Activated CD8-positive, alpha-beta memory T cell treated with anti-CD3 and anti-CD28 coated beads, Interleukin-2, amount 50 U/mL, for 1 hour (primary cell): Measurements from ENCODE around the gene KRTAP5-11.
"Not testable (repeated sequence)": the region's sequence is repeated elsewhere in the genome, so short reads cannot be mapped to it uniquely, and the experiment has no call there.

Experiments used
- DNase-seq: peaks from one replicate; pipeline ENCODE4 v3.0.0-alpha.2; 2020; ENCODE audit errors: extremely low read depth

KRTAP5-11 gene, protein sequence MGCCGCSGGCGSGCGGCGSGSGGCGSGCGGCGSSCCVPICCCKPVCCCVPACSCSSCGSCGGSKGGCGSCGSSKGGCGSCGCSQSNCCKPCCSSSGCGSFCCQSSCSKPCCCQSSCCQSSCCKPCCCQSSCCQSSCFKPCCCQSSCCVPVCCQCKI

DNA sequence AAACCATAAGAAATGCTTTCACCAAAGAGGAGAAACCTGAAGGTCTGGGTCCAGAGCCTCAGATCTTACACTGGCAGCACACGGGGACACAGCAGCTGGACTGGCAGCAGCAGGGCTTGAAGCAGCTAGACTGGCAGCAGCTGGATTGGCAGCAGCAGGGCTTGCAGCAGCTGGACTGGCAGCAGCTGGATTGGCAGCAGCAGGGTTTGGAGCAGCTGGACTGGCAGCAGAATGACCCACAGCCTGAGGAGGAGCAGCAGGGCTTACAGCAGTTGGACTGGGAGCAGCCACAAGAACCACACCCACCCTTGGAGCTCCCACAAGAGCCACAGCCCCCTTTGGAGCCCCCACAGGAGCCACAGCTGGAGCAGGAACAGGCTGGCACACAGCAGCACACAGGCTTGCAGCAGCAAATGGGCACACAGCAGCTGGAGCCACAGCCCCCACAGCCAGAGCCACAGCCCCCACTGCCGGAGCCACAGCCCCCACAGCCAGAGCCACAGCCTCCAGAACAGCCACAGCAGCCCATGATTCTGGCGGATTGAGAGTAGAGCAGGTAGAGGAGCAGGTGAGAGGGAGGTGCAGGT, at the start of gene KRTAP5-11:
KRTAP5-11 (minus strand) TSS at position 567 of the 587 bp plus-strand sequence; CDS start at position 529, 38 bp downstream.
- no peak for DNase-seq

DNA sequence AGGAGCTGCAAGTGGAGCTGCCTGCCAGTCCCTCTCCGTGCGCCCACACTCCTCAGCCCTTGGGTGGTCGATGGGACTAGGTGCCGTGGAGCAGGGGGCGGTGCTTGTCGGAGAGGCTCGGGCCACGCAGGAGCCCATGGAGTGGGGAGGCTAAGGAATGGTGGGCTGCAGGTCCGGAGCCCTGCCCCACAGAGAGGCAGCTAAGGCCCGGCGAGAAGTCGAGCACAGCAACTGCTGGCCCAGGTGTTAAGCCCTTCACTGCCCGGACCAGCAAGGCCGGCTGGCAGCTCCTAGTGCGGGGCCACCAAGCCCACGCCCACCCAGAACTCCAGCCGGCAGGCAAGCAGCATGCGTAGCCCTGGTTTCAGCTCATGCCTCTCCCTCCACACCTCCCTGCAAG, 48.9 kb upstream of the KRTAP5-11 start:
- not testable (repeated sequence) for DNase-seq

DNA sequence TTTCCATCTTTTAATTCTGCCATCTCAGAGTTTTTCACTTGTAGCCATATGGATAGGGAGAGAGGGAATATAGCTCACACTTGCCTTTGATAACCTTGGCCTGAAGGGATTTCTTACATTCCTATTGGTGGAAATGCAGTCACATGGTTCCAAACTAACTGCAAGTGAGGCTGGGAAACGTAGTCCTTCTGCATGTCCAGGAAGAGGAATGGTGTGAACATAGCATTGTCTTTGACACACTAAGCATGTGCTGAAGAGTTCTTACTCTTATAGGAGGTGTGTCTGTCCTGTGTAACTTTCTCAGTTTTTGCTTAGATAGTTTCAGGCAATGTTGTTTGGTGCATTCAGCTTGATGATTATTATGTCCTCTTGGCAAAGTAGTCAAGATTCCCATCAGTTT, 47.4 kb upstream of the KRTAP5-11 start:
- not testable (repeated sequence) for DNase-seq

DNA sequence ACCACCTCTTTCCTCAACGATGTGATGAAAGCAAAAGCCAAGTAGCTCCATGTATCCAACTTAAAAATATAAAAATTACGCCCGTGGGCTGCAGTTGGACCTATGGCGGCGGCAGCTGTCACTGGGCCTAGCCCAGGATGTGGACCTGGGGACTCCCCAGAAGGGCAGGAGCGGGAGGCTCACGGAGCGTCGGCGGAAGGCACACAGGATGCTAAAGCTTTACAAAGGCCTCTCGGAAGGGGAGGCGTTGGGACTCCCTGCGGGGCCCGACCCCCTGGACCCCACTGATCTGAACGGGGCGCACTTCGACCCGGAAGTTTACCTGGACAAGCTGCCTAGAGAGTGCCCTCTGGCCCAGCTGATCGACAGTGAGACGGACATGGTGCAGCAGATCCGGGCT, 46.3 kb upstream of the KRTAP5-11 start:
- not testable (repeated sequence) for DNase-seq

DNA sequence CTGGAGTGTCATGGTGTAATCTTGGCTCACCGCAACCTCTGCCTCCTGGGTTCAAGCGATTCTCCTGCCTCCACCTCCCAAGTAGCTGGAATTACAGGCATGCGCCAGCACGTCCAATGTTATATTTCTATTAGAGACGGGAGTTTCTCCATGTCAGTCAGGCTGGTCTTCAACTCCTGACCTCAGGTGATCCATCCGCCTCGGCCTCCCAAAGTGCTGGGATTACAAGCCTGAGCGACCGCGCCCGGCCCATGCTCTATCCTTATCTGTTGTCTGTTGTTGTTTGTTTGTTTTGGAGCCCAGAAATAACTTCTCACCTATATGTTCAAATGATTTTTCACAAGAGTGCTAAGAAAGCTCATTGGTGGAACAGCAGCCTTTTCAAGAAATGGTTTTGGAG, 40.6 kb upstream of the KRTAP5-11 start:
- DNase-seq = not testable (repeated sequence)

DNA sequence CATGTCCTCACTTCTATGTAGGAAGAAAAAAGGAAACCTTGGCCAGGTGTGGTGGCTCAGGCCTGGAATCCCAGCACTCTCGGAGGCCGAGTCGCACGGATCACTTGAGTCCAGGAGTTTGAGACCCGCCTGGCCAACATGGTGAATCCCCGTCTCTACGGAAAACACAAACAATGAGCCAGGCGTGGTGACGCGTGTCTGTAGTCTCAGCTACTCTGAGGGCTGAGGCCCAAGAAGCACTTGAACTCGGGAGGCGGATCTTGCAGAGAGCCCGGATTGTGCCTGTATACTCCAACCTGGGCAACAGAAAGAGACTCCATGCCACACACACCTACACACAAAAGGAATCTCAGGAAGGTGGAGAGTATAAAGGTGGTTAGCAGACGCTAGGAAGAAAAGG, 39.9 kb upstream of the KRTAP5-11 start:
- DNase-seq = not testable (repeated sequence)

DNA sequence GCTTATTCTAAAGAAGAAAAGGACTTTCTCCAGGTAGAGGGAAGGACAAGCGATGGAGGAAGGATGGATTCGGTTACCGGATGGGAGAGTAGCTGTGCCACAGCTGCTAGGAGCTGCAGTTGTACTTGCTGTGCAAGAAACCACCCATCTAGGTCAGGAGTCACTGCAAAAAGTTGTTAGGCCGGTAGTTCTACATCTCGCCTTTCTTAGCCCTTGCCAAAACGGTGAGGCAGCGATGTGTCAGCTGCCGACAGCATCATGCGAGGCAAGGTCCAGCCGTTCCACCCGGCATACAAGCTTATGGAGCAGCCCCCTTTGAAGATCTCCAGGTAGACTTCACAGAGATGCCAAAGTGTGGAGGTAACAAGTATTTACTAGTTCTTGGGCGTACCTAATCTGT, 32.3 kb upstream of the KRTAP5-11 start:
- not testable (repeated sequence) for DNase-seq

DNA sequence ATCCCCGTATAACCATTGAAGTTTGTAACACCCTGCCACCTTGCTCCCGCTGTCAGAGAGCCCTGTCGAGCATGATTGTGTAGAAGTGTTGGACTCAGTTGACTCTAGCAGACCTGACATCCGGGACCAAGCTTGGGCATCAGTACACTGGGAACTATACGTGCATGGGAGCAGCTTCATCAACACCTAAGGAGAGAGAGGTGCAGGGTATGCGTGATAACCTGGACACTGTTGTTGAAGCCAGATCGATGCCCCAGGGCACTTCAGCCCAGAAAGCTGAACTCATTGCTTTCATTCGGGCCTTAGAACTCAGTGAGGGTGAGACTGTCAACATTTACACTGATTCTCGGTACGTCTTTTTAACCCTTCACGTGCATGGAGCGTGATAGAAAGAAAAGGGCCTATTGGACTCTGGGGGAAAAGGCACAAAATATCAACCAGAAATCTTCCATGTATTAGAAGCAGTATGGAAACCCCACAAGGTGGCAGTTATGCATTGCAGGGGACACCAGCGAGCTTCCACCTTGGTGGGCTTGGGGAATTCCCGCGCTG, 31.8 kb upstream of the KRTAP5-11 start:
- DNase-seq = not testable (repeated sequence)

DNA sequence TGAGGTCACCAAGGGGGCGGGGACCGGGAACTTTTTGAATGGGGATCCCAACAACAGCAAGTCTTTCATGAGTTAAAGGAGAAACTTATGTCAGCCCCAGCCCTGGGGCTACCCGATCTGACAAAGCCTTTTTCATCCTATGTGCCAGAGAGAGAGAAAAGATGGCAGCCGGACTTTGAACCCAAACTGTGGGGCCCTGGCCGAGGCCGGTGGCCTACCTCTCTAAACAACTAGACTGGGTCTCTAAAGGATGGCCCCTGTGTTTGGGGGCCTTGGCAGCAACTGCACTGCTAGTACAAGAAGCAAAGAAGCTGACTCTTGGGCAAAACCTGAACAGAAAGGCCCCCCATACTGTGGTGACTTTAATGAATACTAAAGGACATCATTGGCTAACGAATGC, 31.3 kb upstream of the KRTAP5-11 start:
- not testable (repeated sequence) for DNase-seq

DNA sequence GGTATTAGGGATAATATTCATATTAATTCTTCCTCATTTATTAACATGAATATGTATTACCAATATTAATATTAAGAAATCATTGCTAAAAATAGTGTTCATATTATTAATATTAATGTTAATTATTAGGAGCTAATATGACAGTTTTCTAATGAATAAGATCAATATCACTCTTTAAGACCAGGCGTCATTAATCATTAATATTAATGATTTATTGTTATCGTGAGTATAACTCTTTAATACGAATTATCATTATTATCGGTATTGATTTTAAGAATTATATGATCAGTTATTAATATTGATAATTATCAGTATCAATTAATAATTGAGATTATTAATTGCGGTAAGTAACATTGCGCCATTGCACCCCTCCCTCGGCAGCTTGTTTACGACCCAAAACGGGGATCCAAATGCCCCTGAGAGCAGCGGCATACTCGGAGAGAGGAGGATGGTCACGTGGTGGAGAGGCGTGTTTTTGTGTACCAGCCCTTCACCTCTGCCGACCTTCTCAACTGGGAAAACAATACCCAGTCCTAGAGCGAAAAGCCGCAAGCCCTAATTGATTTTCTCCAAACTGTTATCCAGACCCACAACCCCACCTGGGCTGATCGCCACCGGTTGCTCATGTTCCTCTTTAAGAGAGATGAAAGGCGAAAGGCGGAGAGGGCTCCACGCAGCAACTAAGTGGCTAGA, 28.7 kb upstream of the KRTAP5-11 start:
- DNase-seq = not testable (repeated sequence)

DNA sequence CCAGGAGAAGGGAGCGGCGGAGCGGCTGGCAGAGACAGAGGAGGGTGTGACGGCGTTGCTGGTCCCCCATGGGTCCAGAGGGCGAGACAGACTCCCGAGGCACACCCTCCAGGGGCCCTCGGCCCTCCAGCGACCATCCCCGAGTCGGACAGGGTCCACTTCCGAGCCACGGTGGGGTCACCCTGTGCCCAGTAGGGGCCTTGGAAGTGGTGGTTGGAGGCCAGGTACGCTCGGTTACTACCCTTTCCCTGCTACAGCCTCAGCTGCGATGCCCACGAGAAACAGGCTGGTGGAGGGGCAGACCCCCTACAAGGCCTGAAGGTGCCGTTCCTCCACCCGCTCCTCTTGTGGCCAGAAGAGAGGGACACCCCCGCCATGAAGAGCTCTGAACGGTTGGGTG, 25.6 kb upstream of the KRTAP5-11 start:
- not testable (repeated sequence) for DNase-seq

DNA sequence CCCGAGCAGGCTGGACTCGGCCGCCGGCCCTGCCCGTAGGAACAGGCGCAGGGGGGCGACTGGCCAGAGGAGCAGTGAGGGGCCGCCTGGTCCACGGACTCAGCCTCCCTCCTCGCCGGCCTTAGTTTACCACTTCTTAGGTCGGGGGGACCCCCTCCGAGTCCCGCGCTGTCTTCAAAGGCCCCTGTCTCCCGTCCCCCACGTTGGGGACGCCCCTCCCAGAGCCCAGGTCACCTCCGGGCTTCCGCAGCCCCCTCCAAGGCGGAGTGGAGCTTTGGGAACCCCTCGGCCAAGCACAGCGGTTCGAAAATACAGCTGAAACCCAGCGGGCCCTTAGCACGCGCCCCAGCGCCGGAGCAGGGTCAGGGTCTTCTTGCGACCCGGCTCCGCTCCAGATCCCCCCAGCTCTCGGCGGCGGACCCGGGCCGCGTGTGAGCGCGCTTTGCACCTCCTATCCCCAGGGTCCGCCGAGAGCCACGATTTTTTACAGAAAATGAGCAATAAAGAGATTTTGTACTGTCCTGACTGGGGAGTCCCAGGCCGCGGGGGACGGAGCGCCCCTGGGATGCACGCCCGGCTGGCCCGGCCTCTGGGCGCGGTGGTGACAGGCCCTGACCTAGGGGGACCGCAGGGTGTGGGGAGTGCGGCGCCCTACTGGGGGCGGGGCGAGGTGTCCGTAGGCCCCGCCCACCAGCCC, 25.0 kb upstream of the KRTAP5-11 start:
- not testable (repeated sequence) for DNase-seq

DNA sequence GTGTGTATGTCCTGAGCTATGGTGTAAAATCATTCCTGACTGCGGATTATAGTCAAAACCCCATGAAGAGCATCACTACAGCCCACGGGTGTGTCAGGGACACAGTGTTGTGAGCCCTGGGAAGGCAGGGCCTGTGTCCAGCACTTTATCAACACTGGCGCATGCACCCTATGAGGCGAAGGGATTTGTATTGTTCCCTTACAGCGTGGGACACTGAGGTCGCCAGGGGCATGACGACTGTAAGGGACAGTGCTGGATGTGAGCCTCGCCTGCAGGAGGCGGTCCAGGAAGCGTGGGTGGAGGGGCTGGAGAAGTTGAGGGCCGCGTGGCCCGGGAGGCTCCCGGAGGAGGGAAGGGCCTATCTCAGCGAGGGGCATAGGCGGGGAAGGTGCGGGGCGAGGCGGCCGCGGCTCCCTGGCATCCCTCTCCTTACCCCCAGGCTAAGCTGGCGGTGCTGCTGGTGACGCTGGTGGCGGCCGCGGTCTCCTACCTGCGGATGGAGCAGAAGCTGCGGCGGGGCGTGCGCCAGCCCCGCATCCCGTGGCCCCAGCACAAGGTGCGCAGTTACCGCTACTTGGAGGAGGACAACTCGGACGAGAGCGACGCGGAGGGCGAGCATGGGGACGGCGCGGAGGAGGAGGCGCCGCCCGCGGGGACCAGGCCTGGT, 24.3 kb upstream of the KRTAP5-11 start:
- DNase-seq = not testable (repeated sequence)

DNA sequence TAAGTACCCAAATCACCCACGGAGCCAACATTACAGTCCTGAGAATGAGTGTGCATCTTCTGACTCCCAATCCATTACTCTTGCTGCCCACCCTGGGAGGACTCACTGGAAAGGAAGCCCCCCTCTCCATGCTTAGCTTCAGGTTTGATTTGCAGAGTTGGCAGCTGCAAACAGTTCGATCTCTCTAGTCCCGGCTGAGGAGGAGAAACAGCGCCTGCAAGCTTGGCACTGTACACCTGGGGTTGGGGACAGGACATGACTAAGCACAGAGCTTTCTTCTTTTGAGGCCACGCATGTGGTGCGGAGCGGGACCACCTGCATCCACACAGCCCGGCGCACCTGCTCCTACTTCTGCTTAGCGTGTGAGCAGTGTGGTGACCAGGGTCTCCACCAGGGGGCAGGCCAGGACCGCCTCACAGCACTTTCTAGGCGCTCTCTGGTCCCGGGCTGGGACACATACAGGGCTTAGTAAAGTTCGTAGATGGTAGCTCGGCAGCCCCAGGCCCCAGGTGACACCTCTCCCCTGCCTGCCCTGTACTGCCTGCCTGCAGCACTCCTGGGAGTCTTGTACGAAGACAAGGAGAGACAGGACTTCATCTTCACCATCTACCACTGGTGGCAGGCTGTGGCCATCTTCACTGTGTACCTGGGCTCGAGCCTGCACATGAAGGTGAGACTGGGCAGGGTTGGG, 22.3 kb upstream of the KRTAP5-11 start:
- DNase-seq = not testable (repeated sequence)

DNA sequence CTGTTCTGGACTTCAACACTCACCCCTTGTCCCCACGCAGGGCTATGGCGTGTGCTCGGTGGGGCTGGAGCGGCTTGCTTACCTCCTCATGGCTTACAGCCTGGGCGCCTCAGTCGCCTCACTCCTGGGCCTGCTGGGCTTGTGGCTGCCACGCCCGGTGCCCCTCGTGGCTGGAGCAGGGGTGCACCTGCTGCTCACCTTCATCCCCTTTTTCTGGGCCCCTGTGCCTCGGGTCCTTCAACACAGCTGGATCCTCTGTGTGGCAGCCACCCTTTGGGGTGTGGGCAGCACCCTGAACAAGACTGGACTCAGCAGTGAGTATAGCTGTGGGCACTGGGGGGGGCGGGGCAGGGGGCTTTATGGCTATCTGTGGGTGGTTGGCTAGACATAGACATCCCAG, 20.5 kb upstream of the KRTAP5-11 start:
- DNase-seq = not testable (repeated sequence)

DNA sequence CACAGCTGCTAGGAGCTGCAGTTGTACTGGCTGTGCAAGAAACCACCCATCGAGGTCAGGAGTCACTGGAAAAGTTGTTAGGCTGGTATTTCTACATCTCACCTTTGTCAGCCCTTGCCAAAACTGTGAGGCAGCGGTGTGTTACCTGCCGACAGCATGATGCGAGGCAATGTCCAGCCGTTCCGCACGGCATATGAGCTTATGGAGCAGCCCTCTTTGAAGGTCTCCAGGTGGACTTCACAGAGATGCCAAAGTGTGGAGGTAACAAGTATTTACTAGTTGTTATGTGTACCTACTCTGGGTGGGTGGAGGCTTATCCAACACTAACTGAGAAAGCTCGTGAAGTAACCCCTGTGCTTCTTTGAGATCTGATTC, 6.9 kb upstream of the KRTAP5-11 start:
- not testable (repeated sequence) for DNase-seq

DNA sequence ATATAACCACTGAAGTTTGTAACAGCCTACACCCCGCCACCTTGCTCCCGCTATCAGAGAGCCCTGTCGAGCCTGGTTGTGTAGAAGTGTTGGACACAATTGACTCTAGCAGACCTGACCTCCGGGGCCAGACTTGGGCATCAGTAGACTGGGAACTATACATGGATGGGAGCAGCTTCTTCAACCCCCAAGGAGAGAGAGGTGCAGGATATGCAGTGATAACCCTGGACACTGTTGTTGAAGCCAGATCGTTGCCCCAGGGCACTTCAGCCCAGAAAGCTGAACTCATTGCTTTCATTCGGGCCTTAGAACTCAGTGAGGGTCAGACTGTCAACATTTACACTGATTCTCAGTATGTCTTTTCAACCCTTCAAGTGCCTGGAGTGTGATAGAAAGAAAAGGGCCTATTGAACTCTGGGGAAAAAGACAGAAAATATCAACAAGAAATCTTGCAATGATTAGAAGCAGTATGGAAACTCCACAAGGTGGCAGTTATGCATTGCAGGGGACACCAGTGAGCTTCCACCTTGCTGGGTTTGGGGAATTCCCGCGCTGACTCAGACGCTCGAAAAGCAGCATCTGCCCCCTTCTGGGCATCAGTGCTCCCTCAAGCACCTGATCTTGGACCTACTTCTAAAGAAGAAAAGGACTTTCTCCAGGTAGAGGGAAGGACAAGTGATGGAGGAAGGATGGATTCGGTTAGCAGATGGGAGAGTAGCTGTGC, 6.3 kb upstream of the KRTAP5-11 start:
- DNase-seq = not testable (repeated sequence)

DNA sequence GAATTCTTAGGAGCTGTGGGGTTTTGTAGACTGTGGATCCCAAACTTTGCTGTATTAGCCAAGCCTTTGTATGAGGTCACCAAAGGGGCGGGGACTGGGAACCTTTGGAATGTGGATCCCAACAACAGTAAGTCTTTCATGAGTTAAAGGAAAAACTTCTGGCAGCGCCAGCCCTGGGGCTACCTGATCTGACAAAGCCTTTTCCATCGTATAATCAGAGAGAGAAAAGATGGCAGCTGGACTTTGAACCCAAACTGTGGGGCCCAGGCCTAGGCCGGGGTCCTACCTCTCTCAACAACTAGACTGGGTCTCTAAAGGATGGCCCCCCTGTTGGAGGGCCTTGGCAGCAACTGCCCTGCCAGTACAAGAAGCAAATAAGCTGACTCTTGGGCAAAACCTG, 5.6 kb upstream of the KRTAP5-11 start:
- DNase-seq = not testable (repeated sequence)

DNA sequence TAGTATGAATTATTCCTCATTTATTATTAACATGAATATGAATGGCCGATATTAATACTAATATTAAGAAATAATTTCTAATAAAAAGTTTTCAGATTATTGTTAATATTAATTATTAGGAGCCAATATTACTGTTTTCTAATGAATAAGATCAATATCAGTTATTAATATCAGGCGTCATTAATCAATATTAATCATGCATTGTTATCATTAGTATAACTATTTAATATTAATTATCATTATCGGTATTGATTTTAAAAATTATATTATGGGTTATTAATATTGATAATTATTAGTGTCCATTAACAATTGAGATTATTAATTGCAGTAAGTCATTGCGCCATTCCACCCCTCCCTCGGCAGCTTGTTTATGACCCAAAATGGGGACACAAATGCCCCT, 3.0 kb upstream of the KRTAP5-11 start:
- DNase-seq = not testable (repeated sequence)

DNA sequence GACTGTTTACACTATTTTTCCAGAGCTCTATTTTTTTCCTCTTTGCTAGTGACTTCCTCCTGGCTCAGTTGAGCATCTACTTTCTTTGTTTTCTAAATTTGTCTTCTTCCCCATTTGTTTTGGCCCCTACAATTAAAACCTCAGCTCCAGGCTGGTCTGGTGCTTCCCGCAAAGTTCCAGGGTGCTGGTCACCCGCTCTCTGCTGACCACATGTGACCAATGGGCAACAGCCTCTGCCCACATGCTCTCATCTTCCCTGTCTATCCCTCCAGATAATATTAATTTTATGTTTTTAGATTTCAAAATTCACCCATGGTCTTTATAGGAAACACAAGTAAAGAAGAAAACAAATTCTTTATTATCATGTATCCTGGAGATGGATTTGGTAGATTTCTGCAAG, 294 bp upstream of the KRTAP5-11 start:
- DNase-seq = not testable (repeated sequence)
